ENCODE measurements around the gene PGAP3. TPM values are rescaled to one million over a fixed set of nuclear protein-coding genes. Genes with fewer than 3 reads are reported as not detected.

The PGAP3 gene, protein sequence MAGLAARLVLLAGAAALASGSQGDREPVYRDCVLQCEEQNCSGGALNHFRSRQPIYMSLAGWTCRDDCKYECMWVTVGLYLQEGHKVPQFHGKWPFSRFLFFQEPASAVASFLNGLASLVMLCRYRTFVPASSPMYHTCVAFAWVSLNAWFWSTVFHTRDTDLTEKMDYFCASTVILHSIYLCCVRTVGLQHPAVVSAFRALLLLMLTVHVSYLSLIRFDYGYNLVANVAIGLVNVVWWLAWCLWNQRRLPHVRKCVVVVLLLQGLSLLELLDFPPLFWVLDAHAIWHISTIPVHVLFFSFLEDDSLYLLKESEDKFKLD
- total RNA-seq, result 22.5 and 34.2 TPM in 2 replicates
- polyA plus RNA-seq, result 29.7 and 31.3 TPM in 2 replicates

- Histone ChIP-seq H3K4me1 (ENCODE audit: low read depth) (peaks cover 9% of the 10 kb centered on the region), H3K9me3 (ENCODE audit: low read depth) (no peaks in the 10 kb centered on the region), H3K4me3 (peak within 1 kb of the TSS; percentile 68), H3K27ac (peak within 1 kb of the TSS; percentile 96), H3K27me3 (no peaks in the 10 kb centered on the region), H3K36me3 (no peaks in the 10 kb centered on the region)
- peak; percentile 89 to 92 for DNase-seq (ENCODE audit: low read depth in 1 of 2, low spot score in 1 of 2)
- TF ChIP-seq, protein P1, sequence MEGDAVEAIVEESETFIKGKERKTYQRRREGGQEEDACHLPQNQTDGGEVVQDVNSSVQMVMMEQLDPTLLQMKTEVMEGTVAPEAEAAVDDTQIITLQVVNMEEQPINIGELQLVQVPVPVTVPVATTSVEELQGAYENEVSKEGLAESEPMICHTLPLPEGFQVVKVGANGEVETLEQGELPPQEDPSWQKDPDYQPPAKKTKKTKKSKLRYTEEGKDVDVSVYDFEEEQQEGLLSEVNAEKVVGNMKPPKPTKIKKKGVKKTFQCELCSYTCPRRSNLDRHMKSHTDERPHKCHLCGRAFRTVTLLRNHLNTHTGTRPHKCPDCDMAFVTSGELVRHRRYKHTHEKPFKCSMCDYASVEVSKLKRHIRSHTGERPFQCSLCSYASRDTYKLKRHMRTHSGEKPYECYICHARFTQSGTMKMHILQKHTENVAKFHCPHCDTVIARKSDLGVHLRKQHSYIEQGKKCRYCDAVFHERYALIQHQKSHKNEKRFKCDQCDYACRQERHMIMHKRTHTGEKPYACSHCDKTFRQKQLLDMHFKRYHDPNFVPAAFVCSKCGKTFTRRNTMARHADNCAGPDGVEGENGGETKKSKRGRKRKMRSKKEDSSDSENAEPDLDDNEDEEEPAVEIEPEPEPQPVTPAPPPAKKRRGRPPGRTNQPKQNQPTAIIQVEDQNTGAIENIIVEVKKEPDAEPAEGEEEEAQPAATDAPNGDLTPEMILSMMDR (IDR thresholded peaks at IDR 0.05; ENCODE audit: low read depth, low read length), result no peak
These were observed at the start of gene PGAP3 for GRCh38 chr17:39687546-39688474. Gene PGAP3 (minus strand): TSS chr17:39688057. CDS start chr17:39688014, 43 bp downstream.

- H3K36me3 ChIP-seq, result no peaks in the 10 kb centered on the region
- no peak overlapping the region for H3K27ac ChIP-seq
- DNase-seq (ENCODE audit: low read depth in 1 of 2, low spot score in 1 of 2), result no peak
- peaks cover 19% of the 10 kb centered on the region for H3K4me1 ChIP-seq (ENCODE audit: low read depth)
- H3K9me3 ChIP-seq (ENCODE audit: low read depth), result no peaks in the 10 kb centered on the region
- TF ChIP-seq, protein P1 (IDR thresholded peaks at IDR 0.05; ENCODE audit: low read depth, low read length), result no peak
- peaks cover 41% of the 10 kb centered on the region for H3K27me3 ChIP-seq
- H3K4me3 ChIP-seq, result peak overlapping the region; percentile 27
These were observed 49.4 kb upstream of the PGAP3 start for GRCh38 chr17:39737206-39737759.

DNA sequence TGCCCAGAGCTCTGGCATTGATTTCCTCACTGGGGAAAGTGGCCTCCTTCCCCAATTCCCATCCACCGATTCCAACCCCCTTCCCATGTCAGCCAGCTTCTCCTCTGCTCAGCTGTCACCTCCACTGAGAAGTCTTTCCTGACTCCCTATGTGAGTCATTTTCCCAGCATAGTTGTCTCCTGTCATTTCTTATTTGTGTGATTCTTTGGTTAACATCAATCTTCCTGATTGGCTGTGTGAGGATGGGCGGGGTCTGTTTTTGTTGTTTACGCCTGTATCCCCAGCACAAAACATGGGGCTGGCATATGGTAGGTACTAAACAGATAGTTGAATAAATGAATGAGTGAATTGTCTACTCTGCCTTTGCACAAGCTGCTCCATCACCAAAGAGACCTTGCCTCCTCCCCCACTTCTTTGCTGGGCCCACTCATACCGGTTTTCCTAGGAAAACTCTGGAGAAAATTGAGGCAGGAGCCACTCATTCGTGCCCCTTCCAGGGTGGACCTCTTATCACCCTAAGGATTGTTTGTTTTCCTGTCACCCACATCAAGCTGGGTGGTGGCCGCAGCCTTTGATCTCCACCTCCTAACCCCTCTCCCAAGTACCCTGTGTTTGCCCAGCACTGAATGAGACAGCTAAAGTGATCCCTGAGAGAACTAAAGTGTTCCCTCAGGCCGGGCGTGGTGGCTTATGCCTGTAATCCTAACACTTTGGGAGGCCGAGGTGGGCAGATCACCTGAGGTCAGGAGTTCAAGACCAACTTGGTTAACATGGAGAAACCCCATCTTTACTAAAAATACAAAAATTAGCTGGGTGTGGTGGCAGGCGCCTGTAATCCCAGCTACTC is 48.7 kb upstream of the PGAP3 start:
- H3K4me1 ChIP-seq (ENCODE audit: low read depth), result peaks cover 19% of the 10 kb centered on the region
- H3K27ac ChIP-seq, result no peak overlapping the region
- H3K27me3 ChIP-seq, result peaks cover 41% of the 10 kb centered on the region
- no peak for DNase-seq (ENCODE audit: low read depth in 1 of 2, low spot score in 1 of 2)
- H3K36me3 ChIP-seq, result no peaks in the 10 kb centered on the region
- TF ChIP-seq, protein P1 (IDR thresholded peaks at IDR 0.05; ENCODE audit: low read depth, low read length), result no peak
- H3K9me3 ChIP-seq (ENCODE audit: low read depth), result no peaks in the 10 kb centered on the region
- H3K4me3 ChIP-seq, result no peak overlapping the region

DNA sequence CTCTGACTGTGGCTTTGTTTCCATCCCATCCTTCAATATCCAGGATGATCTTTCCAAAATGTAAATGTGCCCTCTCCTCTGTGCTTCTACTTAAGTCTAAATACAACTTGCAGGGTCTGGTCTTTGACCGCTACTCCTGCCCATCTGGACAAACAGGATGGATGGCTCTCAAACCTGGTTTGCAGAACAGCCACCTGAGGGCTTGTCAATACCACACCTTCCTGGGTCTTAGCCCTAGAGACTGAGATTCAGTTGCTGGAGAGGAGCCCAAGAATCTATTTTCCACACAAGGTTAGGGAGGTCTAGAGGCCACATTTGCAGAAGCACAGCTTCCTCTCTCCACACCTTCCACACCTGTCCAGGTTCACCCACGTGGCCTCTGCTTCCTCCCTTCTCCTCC is 48.0 kb upstream of the PGAP3 start:
- no peak for DNase-seq (ENCODE audit: low read depth in 1 of 2, low spot score in 1 of 2)
- Histone ChIP-seq H3K4me1 (ENCODE audit: low read depth) (peaks cover 19% of the 10 kb centered on the region), H3K36me3 (no peaks in the 10 kb centered on the region), H3K27ac (no peak overlapping the region), H3K27me3 (peaks cover 41% of the 10 kb centered on the region), H3K9me3 (ENCODE audit: low read depth) (no peaks in the 10 kb centered on the region), H3K4me3 (no peak overlapping the region)
- TF ChIP-seq, protein P1 (IDR thresholded peaks at IDR 0.05; ENCODE audit: low read depth, low read length), result no peak

GRCh38 chr17:39732586-39732985 is 44.7 kb upstream of the PGAP3 start:
- Histone ChIP-seq H3K36me3 (no peaks in the 10 kb centered on the region), H3K4me1 (ENCODE audit: low read depth) (no peaks in the 10 kb centered on the region), H3K9me3 (ENCODE audit: low read depth) (no peaks in the 10 kb centered on the region), H3K27ac (no peak overlapping the region), H3K4me3 (no peak overlapping the region), H3K27me3 (peaks cover 8% of the 10 kb centered on the region)
- no peak for DNase-seq (ENCODE audit: low read depth in 1 of 2, low spot score in 1 of 2)
- TF ChIP-seq, protein P1 (IDR thresholded peaks at IDR 0.05; ENCODE audit: low read depth, low read length), result no peak
